Testis (tissue), 3 donors: ENCODE measurements around the gene UNC5B. TPM values are rescaled to one million over a fixed set of nuclear protein-coding genes. Genes with fewer than 3 reads are reported as not detected.

Experiments used
- DNase-seq: peaks from one replicate; pipeline ENCODE4 v3.0.0-alpha.2; 2019
- H3K27ac ChIP-seq, 2 donors: fragments of 200-600 bp; sonication (generic); one replicate each; pipeline ENCODE4 v1.5.1; 2019
- H3K27me3 ChIP-seq: fragments of 200-600 bp; sonication (generic); one replicate; pipeline ENCODE4 v1.5.1; 2019
- H3K36me3 ChIP-seq: fragments of 200-600 bp; sonication (generic); one replicate; pipeline ENCODE4 v1.5.1; 2017; ENCODE audit warnings: low read depth; ENCODE audit errors: missing control alignments
- H3K4me1 ChIP-seq: fragments of 200-600 bp; sonication (generic); one replicate; pipeline ENCODE4 v1.5.1; 2019
- H3K4me3 ChIP-seq, 2 donors: fragments of 200-600 bp; sonication (generic); one replicate each; pipeline ENCODE4 v1.5.1; 2017 to 2019
- H3K9me3 ChIP-seq: fragments of 200-600 bp; sonication (generic); one replicate; pipeline ENCODE4 v1.5.1; 2017
- CTCF ChIP-seq, 3 experiments: fragments of 450-650 bp in 2 of 3; fragments of 200-600 bp in 1 of 3; sonication (generic) in 1 of 3; IDR thresholded peaks; one replicate each; pipeline ENCODE4 v1.5.1; 2016 to 2019; ENCODE audit warnings: antibody characterized with exemption in 3 of 3, mild to moderate bottlenecking in 2 of 3, moderate library complexity in 1 of 3
- POLR2A ChIP-seq: fragments of 450-650 bp; IDR thresholded peaks from one replicate; pipeline ENCODE4 v1.6.1; 2017; ENCODE audit warnings: antibody characterized with exemption, mild to moderate bottlenecking, moderate library complexity
- WGBS, 2 donors: methylation state at CpG; one replicate each; pipeline ENCODE4 v1.1.5; 2018; 5-methylcytosine and 5-hydroxymethylcytosine counted together
- intact Hi-C: fragments of 100-400 bp; cut with DNase I; formaldehyde crosslinking; loops from one replicate; pipeline ENCODE4 v1.15.1; 2023; ENCODE audit warnings: low total_unique reads
- polyA plus RNA-seq: library from polyadenylated mRNA; stranded (reverse); fragments of 350-450 nt; fragmentation: Illumina TruSeq; extraction: RNeasy Lipid Tissue Mini Kit (QIAGEN cat#74804); gene quantifications from one replicate; pipeline ENCODE4 v1.2.3, GENCODE V29; 2014; ENCODE audit warnings: low read depth, low replicate concordance; ENCODE audit not compliant: insufficient read depth
- total RNA-seq, 2 donors: library from RNA; depleted of rRNA; stranded (reverse); fragments of >200 nt; gene quantifications; one replicate each; pipeline ENCODE4 v1.2.3, GENCODE V29; 2016

The UNC5B gene
- total and polyA plus RNA-seq, 3 donors from 2014 or later = 14.8 to 44.4 (median 24.4) TPM

GRCh38 chr10:71236822-71237682 is 24.7 kb downstream of the UNC5B start:
- Histone ChIP-seq H3K36me3 (no peaks in the 10 kb centered on the region), H3K9me3 (no peaks in the 10 kb centered on the region), H3K27me3 (no peaks in the 10 kb centered on the region), H3K27ac (no peak overlapping the region), H3K4me3 (no peak overlapping the region), H3K4me1 (peaks cover 52% of the 10 kb centered on the region)
- 86 to 88% methylated on average over 13 to 15 of the region's 15 CpGs for whole genome bisulfite sequencing, 2 donors
- no peak for DNase-seq
- TF ChIP-seq CTCF (IDR thresholded peaks at IDR 0.05) (no peak), POLR2A (no peak)
- intact Hi-C loops = no loop called here

- intact Hi-C loops = no loop called here
- Histone ChIP-seq H3K9me3 (no peaks in the 10 kb centered on the region), H3K4me3 (no peak overlapping the region), H3K4me1 (peaks cover 56% of the 10 kb centered on the region), H3K27ac (no peak overlapping the region), H3K27me3 (no peaks in the 10 kb centered on the region), H3K36me3 (no peaks in the 10 kb centered on the region)
- DNase-seq = no peak
- WGBS, 2 donors = 85 to 86% methylated on average over 11 of the region's 11 CpGs
- TF ChIP-seq CTCF (IDR thresholded peaks at IDR 0.05) = no peak
- TF ChIP-seq POLR2A = no peak
Observed at GRCh38 chr10:71237843-71238623, 25.7 kb downstream of the UNC5B start.

GRCh38 chr10:71238626-71239025 is 26.3 kb downstream of the UNC5B start:
- no peaks in the 10 kb centered on the region for H3K27me3 ChIP-seq
- H3K9me3 ChIP-seq = no peaks in the 10 kb centered on the region
- peaks cover 56% of the 10 kb centered on the region for H3K4me1 ChIP-seq
- H3K4me3 ChIP-seq = no peak overlapping the region
- DNase-seq = no peak
- H3K36me3 ChIP-seq = no peaks in the 10 kb centered on the region
- no peak overlapping the region for H3K27ac ChIP-seq
- no peak for TF ChIP-seq POLR2A
- no peak for TF ChIP-seq CTCF (IDR thresholded peaks at IDR 0.05)
- 81 to 93% methylated on average over 4 of the region's 4 CpGs for WGBS, 2 donors
- intact Hi-C loops = no loop called here

GRCh38 chr10:71239131-71239915 is 27.0 kb downstream of the UNC5B start:
- peaks cover 56% of the 10 kb centered on the region for H3K4me1 ChIP-seq
- DNase-seq = no peak
- TF ChIP-seq CTCF (IDR thresholded peaks at IDR 0.05) (no peak), POLR2A (no peak)
- H3K36me3 ChIP-seq = no peaks in the 10 kb centered on the region
- 81 to 88% methylated on average over 6 to 13 of the region's 13 CpGs for WGBS, 2 donors
- H3K27ac ChIP-seq = no peak overlapping the region
- no peaks in the 10 kb centered on the region for H3K27me3 ChIP-seq
- intact Hi-C loops = no loop called here
- no peaks in the 10 kb centered on the region for H3K9me3 ChIP-seq
- H3K4me3 ChIP-seq = no peak overlapping the region
